HL-60 (cell line): ENCODE measurements around the gene CNTN5.

Experiments used
- DNase-seq, 2 experiments: peaks; one replicate each; pipeline ENCODE4 v3.0.0-alpha.2; 2010 to 2020; ENCODE audit warnings: low read depth in 1 of 2, low spot score in 1 of 2
- H3K27ac ChIP-seq: fragments of 250-450 bp; sonication (Bioruptor Pico); replicated peaks from 2 replicates; pipeline ENCODE4 v1.5.1; 2020; ENCODE audit warnings: mild to moderate bottlenecking, moderate library complexity
- H3K27me3 ChIP-seq: fragments of 250-450 bp; sonication (Bioruptor Pico); 2 replicates; pipeline ENCODE4 v1.5.1; 2021; ENCODE audit warnings: mild to moderate bottlenecking, moderate library complexity; ENCODE audit not compliant: insufficient read depth, poor library complexity, severe bottlenecking
- H3K4me3 ChIP-seq: replicated peaks from 2 replicates; pipeline ENCODE4 v1.5.1; 2011; ENCODE audit warnings: mild to moderate bottlenecking, control low read depth, low read length; ENCODE audit not compliant: insufficient read depth
- GABPA ChIP-seq: IDR thresholded peaks from 2 replicates; pipeline ENCODE4 v1.6.1; 2012; ENCODE audit warnings: low read depth
- POLR2AphosphoS5 ChIP-seq: IDR thresholded peaks from 2 replicates; pipeline ENCODE4 v1.6.1; 2012; ENCODE audit warnings: low read depth
- REST ChIP-seq: IDR thresholded peaks from 2 replicates; pipeline ENCODE4 v1.6.1; 2012; ENCODE audit warnings: low read depth; ENCODE audit not compliant: insufficient replicate concordance
- SPI1 ChIP-seq: IDR thresholded peaks from 2 replicates; pipeline ENCODE4 v1.6.1; 2012; ENCODE audit warnings: low read depth, mild to moderate bottlenecking, borderline replicate concordance
- TF ChIP-seq, protein P1 (sequence below): IDR thresholded peaks from one replicate; pipeline ENCODE4 v1.5.1; 2011; ENCODE audit warnings: low read length, control low read depth, inconsistent platforms; ENCODE audit not compliant: insufficient read depth

Gene CNTN5

GRCh38 chr11:100185588-100185987 is 1164.8 kb downstream of the CNTN5 start:
- TF ChIP-seq REST (no peak), GABPA (no peak), POLR2AphosphoS5 (no peak)
- no peak for DNase-seq
- H3K4me3 ChIP-seq, result no peak overlapping the region

GRCh38 chr11:100188137-100188783 is 1167.5 kb downstream of the CNTN5 start:
- TF ChIP-seq POLR2AphosphoS5 (no peak), REST (no peak), SPI1 (no peak), GABPA (no peak)
- TF ChIP-seq, protein P1, sequence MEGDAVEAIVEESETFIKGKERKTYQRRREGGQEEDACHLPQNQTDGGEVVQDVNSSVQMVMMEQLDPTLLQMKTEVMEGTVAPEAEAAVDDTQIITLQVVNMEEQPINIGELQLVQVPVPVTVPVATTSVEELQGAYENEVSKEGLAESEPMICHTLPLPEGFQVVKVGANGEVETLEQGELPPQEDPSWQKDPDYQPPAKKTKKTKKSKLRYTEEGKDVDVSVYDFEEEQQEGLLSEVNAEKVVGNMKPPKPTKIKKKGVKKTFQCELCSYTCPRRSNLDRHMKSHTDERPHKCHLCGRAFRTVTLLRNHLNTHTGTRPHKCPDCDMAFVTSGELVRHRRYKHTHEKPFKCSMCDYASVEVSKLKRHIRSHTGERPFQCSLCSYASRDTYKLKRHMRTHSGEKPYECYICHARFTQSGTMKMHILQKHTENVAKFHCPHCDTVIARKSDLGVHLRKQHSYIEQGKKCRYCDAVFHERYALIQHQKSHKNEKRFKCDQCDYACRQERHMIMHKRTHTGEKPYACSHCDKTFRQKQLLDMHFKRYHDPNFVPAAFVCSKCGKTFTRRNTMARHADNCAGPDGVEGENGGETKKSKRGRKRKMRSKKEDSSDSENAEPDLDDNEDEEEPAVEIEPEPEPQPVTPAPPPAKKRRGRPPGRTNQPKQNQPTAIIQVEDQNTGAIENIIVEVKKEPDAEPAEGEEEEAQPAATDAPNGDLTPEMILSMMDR, result no peak
- H3K27ac ChIP-seq, result no peak overlapping the region
- no peak overlapping the region for H3K4me3 ChIP-seq
- H3K27me3 ChIP-seq, result no peaks in the 10 kb centered on the region
- DNase-seq, result no peak

More at GRCh38 chr11:100185588-100185987, 1164.8 kb downstream of the CNTN5 start:
- Histone ChIP-seq H3K27ac (no peak overlapping the region), H3K27me3 (no peaks in the 10 kb centered on the region)

GRCh38 chr11:100190395-100190794 is 1169.6 kb downstream of the CNTN5 start:
- DNase-seq, result no peak
- TF ChIP-seq GABPA (no peak), SPI1 (no peak), REST (no peak), POLR2AphosphoS5 (no peak)
- TF ChIP-seq, protein P1, result no peak
- no peaks in the 10 kb centered on the region for H3K27me3 ChIP-seq
- H3K27ac ChIP-seq, result no peak overlapping the region
- no peak overlapping the region for H3K4me3 ChIP-seq
